SU-DHL-6 (cell line): ENCODE measurements around the gene MEN1.

Experiments
- CTCF ChIP-seq: fragments of 200-600 bp; sonication (generic); IDR thresholded peaks from one replicate; pipeline ENCODE4 v1.5.1; 2017; ENCODE audit warnings: antibody characterized with exemption, mild to moderate bottlenecking, low read length, moderate library complexity; ENCODE audit not compliant: insufficient read depth, poor library complexity, severe bottlenecking
- EZH2phosphoT487 ChIP-seq: fragments of 200-600 bp; sonication (generic), shearing (Covaris generic); conservative IDR thresholded peaks from 2 replicates; pipeline ENCODE4 v1.6.1; 2018; ENCODE audit warnings: mild to moderate bottlenecking, antibody characterized with exemption, low read length, moderate library complexity, mixed read lengths

- TF ChIP-seq CTCF: no peak
- no peak for TF ChIP-seq EZH2phosphoT487
These were observed 5.8 kb downstream of the MEN1 start for GRCh38 chr11:64804346-64805210.
